DOHH2 (cell line): ENCODE measurements around the gene ZNF320.
A peak's percentile ranks its signal among the peaks of the same experiment; 100 is the strongest.
"Not testable (repeated sequence)": the region's sequence is repeated elsewhere in the genome, so short reads cannot be mapped to it uniquely, and the experiment has no call there.

ENCODE experiments used
- H3F3A ChIP-seq: fragments of 200-600 bp; sonication (generic), shearing (Covaris generic); 2 replicates; pipeline ENCODE4 v1.6.0; 2016; ENCODE audit warnings: antibody characterized with exemption, mild to moderate bottlenecking; ENCODE audit not compliant: control insufficient read depth, insufficient read depth
- H3K27ac ChIP-seq: fragments of 200-600 bp; sonication (generic); 2 replicates; pipeline ENCODE4 v1.5.1; 2014; ENCODE audit warnings: low read depth, mild to moderate bottlenecking, low read length, moderate library complexity
- H3K27me3 ChIP-seq: fragments of 200-600 bp; sonication (generic); 2 replicates; pipeline ENCODE4 v1.6.1; 2014; ENCODE audit warnings: mild to moderate bottlenecking, low read length, mixed read lengths; ENCODE audit not compliant: control insufficient read depth
- H3K36me3 ChIP-seq: fragments of 200-600 bp; sonication (generic); 2 replicates; pipeline ENCODE4 v1.6.1; 2014; ENCODE audit warnings: mild to moderate bottlenecking, low read length, moderate library complexity, mixed read lengths; ENCODE audit not compliant: control insufficient read depth
- H3K4me1 ChIP-seq: fragments of 200-600 bp; sonication (generic); 2 replicates; pipeline ENCODE4 v1.6.1; 2014; ENCODE audit warnings: mild to moderate bottlenecking, low read length, mixed read lengths; ENCODE audit not compliant: control insufficient read depth
- H3K4me2 ChIP-seq: fragments of 200-600 bp; sonication (generic); 2 replicates; pipeline ENCODE4 v1.6.0; 2014; ENCODE audit warnings: mild to moderate bottlenecking, low read length, moderate library complexity
- H3K4me3 ChIP-seq: fragments of 200-600 bp; sonication (generic); 2 replicates; pipeline ENCODE4 v1.5.1; 2014; ENCODE audit warnings: mild to moderate bottlenecking, low read length, mixed read lengths
- H3K79me2 ChIP-seq: fragments of 200-600 bp; sonication (generic); 2 replicates; pipeline ENCODE4 v1.6.1; 2014; ENCODE audit warnings: mild to moderate bottlenecking, low read length, mixed read lengths; ENCODE audit not compliant: control insufficient read depth
- H3K9me2 ChIP-seq: fragments of 200-600 bp; sonication (generic); replicated peaks from 2 replicates; pipeline ENCODE4 v1.6.1; 2014; ENCODE audit warnings: mild to moderate bottlenecking, low read length, mixed read lengths; ENCODE audit not compliant: control insufficient read depth
- H3K9me3 ChIP-seq: fragments of 200-600 bp; sonication (generic); 2 replicates; pipeline ENCODE4 v1.6.1; 2014; ENCODE audit warnings: antibody characterized with exemption, low read length, mixed read lengths; ENCODE audit not compliant: control insufficient read depth, insufficient read depth
- H4K20me1 ChIP-seq: fragments of 200-600 bp; sonication (generic); 2 replicates; pipeline ENCODE4 v1.6.0; 2014; ENCODE audit warnings: low read depth, mild to moderate bottlenecking, antibody characterized with exemption, low read length, moderate library complexity; ENCODE audit not compliant: control insufficient read depth, insufficient read depth
- EZH2phosphoT487 ChIP-seq: fragments of 200-600 bp; sonication (generic); IDR thresholded peaks from 2 replicates; pipeline ENCODE4 v1.6.1; 2017; ENCODE audit warnings: borderline replicate concordance, mild to moderate bottlenecking, antibody characterized with exemption, low read length, moderate library complexity, mixed read lengths
- TF ChIP-seq, protein P1 (sequence below): fragments of 200-600 bp; sonication (generic); IDR thresholded peaks from one replicate; pipeline ENCODE4 v1.5.1; 2014; ENCODE audit warnings: antibody characterized with exemption, mild to moderate bottlenecking, low read depth, low read length; ENCODE audit not compliant: poor library complexity, severe bottlenecking

The ZNF320 gene

GRCh38 chr19:52941941-52942385 lies 44.5 kb upstream of the ZNF320 start:
- H3K9me3 ChIP-seq = no peaks in the 10 kb centered on the region
- 0 out of 2 replicates have a peak, but pooled peaks cover 4% of the 10 kb centered on the region for H3F3A ChIP-seq
- H3K4me2 ChIP-seq = peak overlapping the region; percentile 97
- peaks cover 7% of the 10 kb centered on the region for H3K36me3 ChIP-seq
- peak overlapping the region; percentile 47 for H3K27ac ChIP-seq
- no peaks in the 10 kb centered on the region; the same call in 1 of the 2 replicates for H4K20me1 ChIP-seq
- no peaks in the 10 kb centered on the region for H3K9me2 ChIP-seq
- TF ChIP-seq, protein P1, sequence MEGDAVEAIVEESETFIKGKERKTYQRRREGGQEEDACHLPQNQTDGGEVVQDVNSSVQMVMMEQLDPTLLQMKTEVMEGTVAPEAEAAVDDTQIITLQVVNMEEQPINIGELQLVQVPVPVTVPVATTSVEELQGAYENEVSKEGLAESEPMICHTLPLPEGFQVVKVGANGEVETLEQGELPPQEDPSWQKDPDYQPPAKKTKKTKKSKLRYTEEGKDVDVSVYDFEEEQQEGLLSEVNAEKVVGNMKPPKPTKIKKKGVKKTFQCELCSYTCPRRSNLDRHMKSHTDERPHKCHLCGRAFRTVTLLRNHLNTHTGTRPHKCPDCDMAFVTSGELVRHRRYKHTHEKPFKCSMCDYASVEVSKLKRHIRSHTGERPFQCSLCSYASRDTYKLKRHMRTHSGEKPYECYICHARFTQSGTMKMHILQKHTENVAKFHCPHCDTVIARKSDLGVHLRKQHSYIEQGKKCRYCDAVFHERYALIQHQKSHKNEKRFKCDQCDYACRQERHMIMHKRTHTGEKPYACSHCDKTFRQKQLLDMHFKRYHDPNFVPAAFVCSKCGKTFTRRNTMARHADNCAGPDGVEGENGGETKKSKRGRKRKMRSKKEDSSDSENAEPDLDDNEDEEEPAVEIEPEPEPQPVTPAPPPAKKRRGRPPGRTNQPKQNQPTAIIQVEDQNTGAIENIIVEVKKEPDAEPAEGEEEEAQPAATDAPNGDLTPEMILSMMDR = no peak
- H3K79me2 ChIP-seq = peaks cover 44% of the 10 kb centered on the region
- H3K4me1 ChIP-seq = peaks cover 4% of the 10 kb centered on the region
- H3K27me3 ChIP-seq = no peaks in the 10 kb centered on the region
- peak overlapping the region; percentile 98 for H3K4me3 ChIP-seq

DNA sequence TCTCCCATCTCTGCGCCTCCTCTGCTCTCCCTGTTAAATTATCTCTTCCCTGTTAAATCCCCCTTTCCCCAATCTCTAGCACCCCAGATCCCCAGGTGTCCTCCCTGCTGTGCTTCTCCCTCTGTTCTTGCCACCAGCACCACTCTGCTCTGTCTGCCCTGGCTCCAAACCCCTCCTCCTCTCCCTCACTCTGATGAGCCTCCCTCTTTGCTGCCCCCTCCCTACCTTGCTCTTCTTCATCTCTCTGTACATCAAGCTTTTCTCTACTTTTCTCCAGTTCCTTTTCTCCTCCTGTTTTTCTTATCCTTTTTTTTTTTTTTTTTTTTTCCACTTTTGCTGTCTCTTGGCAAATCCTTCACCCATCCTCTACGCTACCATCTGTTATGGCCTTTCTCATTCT lies 44.1 kb upstream of the ZNF320 start:
- H3K9me2 ChIP-seq, H3K9me3 ChIP-seq, H4K20me1 ChIP-seq, H3F3A ChIP-seq, H3K27me3 ChIP-seq, H3K4me1 ChIP-seq: not testable (repeated sequence)
- Histone ChIP-seq H3K4me3 (peak overlapping the region; percentile 98), H3K36me3 (peaks cover 11% of the 10 kb centered on the region), H3K27ac (peak overlapping the region; percentile 47; the same call in 1 of the 2 replicates), H3K79me2 (peaks cover 49% of the 10 kb centered on the region), H3K4me2 (peak overlapping the region; percentile 97)

DNA sequence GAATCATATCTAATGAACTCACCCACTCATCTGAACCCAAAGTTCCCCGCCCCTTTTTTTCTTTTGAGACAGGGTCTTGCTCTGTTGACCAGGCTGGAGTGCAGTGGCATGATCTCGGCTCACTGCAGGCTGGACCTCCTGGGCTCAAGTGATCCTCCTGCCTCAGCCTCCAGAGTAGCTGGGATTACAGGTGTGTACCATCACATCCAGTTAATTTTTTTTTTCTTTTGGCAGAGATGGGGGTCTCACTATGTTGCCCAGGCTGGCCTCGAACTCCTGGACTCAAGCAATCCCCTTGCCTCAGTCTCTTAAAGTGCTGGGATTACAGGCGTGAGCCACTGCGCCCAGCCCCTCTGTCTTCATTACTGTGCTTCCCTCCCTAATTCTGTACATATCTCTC lies 43.5 kb upstream of the ZNF320 start:
- H3K4me2 ChIP-seq = peak overlapping the region; percentile 97
- peaks cover 50% of the 10 kb centered on the region for H3K79me2 ChIP-seq
- H3K4me3 ChIP-seq, H3K27ac ChIP-seq, H3K27me3 ChIP-seq, H4K20me1 ChIP-seq, H3F3A ChIP-seq, H3K9me2 ChIP-seq, H3K4me1 ChIP-seq, H3K9me3 ChIP-seq: not testable (repeated sequence)
- H3K36me3 ChIP-seq = peaks cover 11% of the 10 kb centered on the region

DNA sequence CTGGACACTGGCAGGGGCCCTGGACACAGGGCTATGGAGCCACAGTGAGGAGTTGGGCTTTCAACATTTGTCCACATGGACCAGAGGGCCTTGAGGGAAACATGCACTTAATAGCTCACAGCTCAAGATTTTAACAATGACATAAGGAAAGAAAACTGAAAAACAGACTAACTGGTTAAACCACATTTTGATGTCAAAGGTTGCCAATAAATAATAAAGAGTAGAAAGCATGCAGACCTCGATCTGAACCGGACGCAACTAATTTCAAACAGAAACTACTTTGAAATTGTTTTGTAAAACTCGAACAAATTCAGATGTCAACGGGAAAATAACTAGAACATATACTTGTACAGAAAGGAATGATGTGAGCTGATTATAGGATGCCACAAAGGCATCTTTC lies 41.3 kb upstream of the ZNF320 start:
- no peak overlapping the region for H3K4me2 ChIP-seq
- H3K36me3 ChIP-seq = peaks cover 20% of the 10 kb centered on the region
- H3K9me2 ChIP-seq = no peaks in the 10 kb centered on the region
- H3K79me2 ChIP-seq = peaks cover 64% of the 10 kb centered on the region
- peaks cover 4% of the 10 kb centered on the region for H3K4me1 ChIP-seq
- no peak overlapping the region for H3K4me3 ChIP-seq
- H3K27ac ChIP-seq = no peak overlapping the region
- TF ChIP-seq, protein P1 = no peak
- TF ChIP-seq EZH2phosphoT487 = no peak
- no peaks in the 10 kb centered on the region; the same call in 1 of the 2 replicates for H4K20me1 ChIP-seq
- H3K27me3 ChIP-seq = no peaks in the 10 kb centered on the region
- H3K9me3 ChIP-seq = no peaks in the 10 kb centered on the region
- no peaks in the 10 kb centered on the region for H3F3A ChIP-seq
